ENCODE measurements around the gene GDF9. TPM values are rescaled to one million over a fixed set of nuclear protein-coding genes. Genes with fewer than 3 reads are reported as not detected.

GDF9 gene
- total RNA-seq, 1 experiment from 2014 or later = not detected

DNA sequence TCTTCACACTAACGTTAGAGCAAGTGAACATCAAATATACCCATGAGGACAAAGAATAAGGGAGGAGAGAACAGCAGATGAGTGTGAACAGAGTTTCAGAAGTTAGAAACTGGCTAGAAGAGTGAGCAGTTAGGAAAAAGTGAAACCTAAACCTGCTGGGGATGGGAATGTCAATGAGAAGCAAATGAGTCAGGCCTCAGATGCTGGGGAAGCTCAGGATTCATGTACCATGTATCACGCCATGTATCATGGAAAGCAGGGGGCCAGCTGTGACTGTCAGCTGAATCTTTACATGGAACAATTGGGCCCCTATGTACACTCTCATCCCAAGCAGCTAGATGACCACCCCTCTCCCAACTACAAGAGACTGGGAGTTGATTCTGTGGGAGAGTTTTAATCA lies 16.2 kb downstream of the GDF9 start:
- no peaks in the 10 kb centered on the region for H3K4me1 ChIP-seq (ENCODE audit: insufficient read depth, low read length)
- no peak overlapping the region for H3K9ac ChIP-seq (ENCODE audit: low read length)
- ATAC-seq (no peak), DNase-seq (no peak)
- no peak overlapping the region for H3K4me2 ChIP-seq (ENCODE audit: low read length)
- H3K27me3 ChIP-seq (ENCODE audit: low read length) = no peaks in the 10 kb centered on the region
- H3K9me2 ChIP-seq (replicated peaks; ENCODE audit: low read length) = no peaks in the 10 kb centered on the region
- no peak overlapping the region for H3K4me3 ChIP-seq (ENCODE audit: low read length)
- H3K9me3 ChIP-seq (ENCODE audit: low read length) = no peaks in the 10 kb centered on the region
- no peaks in the 10 kb centered on the region for H3F3A ChIP-seq (ENCODE audit: low read length, unreplicated experiment)
- TF ChIP-seq EZH2 (IDR thresholded peaks at IDR 0.05; ENCODE audit: low read length, unreplicated experiment) (no peak), EZH2phosphoT487 (IDR thresholded peaks at IDR 0.05; ENCODE audit: borderline replicate concordance, low read length) (no peak)
- TF ChIP-seq, protein P1, sequence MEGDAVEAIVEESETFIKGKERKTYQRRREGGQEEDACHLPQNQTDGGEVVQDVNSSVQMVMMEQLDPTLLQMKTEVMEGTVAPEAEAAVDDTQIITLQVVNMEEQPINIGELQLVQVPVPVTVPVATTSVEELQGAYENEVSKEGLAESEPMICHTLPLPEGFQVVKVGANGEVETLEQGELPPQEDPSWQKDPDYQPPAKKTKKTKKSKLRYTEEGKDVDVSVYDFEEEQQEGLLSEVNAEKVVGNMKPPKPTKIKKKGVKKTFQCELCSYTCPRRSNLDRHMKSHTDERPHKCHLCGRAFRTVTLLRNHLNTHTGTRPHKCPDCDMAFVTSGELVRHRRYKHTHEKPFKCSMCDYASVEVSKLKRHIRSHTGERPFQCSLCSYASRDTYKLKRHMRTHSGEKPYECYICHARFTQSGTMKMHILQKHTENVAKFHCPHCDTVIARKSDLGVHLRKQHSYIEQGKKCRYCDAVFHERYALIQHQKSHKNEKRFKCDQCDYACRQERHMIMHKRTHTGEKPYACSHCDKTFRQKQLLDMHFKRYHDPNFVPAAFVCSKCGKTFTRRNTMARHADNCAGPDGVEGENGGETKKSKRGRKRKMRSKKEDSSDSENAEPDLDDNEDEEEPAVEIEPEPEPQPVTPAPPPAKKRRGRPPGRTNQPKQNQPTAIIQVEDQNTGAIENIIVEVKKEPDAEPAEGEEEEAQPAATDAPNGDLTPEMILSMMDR (conservative IDR thresholded peaks at IDR 0.05; ENCODE audit: low read depth, low read length) = no peak
- ChIA-PET CTCF (no interaction called here), POLR2A (ENCODE audit: unreplicated experiment) (no interaction called here)
- BruUV-seq (replicated peaks) = no TSS peak
- intact Hi-C loops (cut with micrococcal nuclease) = no loop called here
- H4K20me1 ChIP-seq (ENCODE audit: low read length) = no peaks in the 10 kb centered on the region
- H3K27ac ChIP-seq (ENCODE audit: low read length) = no peak overlapping the region
- H3K36me3 ChIP-seq (ENCODE audit: low read depth, low read length) = no peaks in the 10 kb centered on the region
- no peak overlapping the region for H2AFZ ChIP-seq (ENCODE audit: low read length)
- no peaks in the 10 kb centered on the region for H3K79me2 ChIP-seq (ENCODE audit: low read length)

DNA sequence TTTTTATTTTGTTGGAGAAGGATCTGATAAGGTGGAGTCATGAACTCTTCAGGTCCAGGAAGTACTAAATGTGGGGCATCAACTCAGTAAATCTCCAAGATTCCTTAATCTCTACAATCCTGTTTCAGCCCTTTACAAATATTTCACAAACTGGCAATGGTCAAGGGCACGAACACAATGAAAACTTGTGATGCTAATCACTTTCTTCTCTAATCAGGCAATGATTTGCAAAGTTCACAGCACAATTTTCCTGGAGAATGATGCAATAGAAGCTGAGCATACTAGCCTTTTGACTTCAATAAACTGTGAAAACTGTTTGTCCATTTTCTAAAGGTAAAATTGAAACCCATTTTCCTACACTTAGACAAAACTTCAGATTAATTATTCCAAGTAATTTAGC lies 16.9 kb downstream of the GDF9 start:
- ATAC-seq = no peak
- no peak overlapping the region for H3K27ac ChIP-seq (ENCODE audit: low read length)
- POLR2A ChIA-PET (ENCODE audit: unreplicated experiment) = no interaction called here

DNA sequence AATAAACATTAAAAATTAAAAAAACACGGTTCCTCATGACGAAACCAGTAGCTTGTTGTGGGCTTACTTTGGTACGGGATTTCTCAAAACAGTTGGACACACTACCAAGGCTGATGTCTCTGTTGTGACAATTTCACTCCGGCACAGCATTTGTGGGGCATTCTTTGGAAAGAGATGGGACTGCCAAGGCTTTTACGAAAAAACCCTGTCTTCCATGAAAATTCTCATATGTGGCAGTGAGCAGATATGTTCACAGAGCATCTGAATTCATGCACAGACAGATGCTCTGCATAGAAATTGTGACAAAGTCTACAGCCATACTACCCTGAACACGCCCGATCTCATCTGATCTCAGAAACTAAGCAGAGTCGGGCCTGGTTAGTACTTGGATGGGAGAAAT lies 18.0 kb downstream of the GDF9 start:
- Histone ChIP-seq H3K9me2 (replicated peaks; ENCODE audit: low read length) (no peaks in the 10 kb centered on the region), H3K4me2 (ENCODE audit: low read length) (no peak overlapping the region), H4K20me1 (ENCODE audit: low read length) (no peaks in the 10 kb centered on the region), H3K4me1 (ENCODE audit: insufficient read depth, low read length) (no peaks in the 10 kb centered on the region), H3K9me3 (ENCODE audit: low read length) (no peaks in the 10 kb centered on the region), H3K79me2 (ENCODE audit: low read length) (no peaks in the 10 kb centered on the region), H3K27ac (ENCODE audit: low read length) (no peak overlapping the region), H3K36me3 (ENCODE audit: low read depth, low read length) (no peaks in the 10 kb centered on the region), H3K27me3 (ENCODE audit: low read length) (no peaks in the 10 kb centered on the region), H3K9ac (ENCODE audit: low read length) (no peak overlapping the region), H2AFZ (ENCODE audit: low read length) (no peak overlapping the region), H3K4me3 (ENCODE audit: low read length) (no peak overlapping the region), H3F3A (ENCODE audit: low read length, unreplicated experiment) (no peaks in the 10 kb centered on the region)
- no peak for ATAC-seq
- CTCF ChIA-PET = no interaction called here
- TF ChIP-seq EZH2phosphoT487 (IDR thresholded peaks at IDR 0.05; ENCODE audit: borderline replicate concordance, low read length) (no peak), EZH2 (IDR thresholded peaks at IDR 0.05; ENCODE audit: low read length, unreplicated experiment) (no peak)
- TF ChIP-seq, protein P1 (conservative IDR thresholded peaks at IDR 0.05; ENCODE audit: low read depth, low read length) = no peak
- POLR2A ChIA-PET (ENCODE audit: unreplicated experiment) = no interaction called here
- intact Hi-C loops (cut with micrococcal nuclease) = no loop called here
- no peak for DNase-seq
- no TSS peak for BruUV-seq (replicated peaks)

More for the DNA sequence above, 16.9 kb downstream of the GDF9 start:
- no peaks in the 10 kb centered on the region for H3F3A ChIP-seq (ENCODE audit: low read length, unreplicated experiment)
- BruUV-seq (replicated peaks) = no TSS peak
- no peaks in the 10 kb centered on the region for H3K79me2 ChIP-seq (ENCODE audit: low read length)
- CTCF ChIA-PET = no interaction called here
- H3K9ac ChIP-seq (ENCODE audit: low read length) = no peak overlapping the region
- no peak overlapping the region for H2AFZ ChIP-seq (ENCODE audit: low read length)
- H3K36me3 ChIP-seq (ENCODE audit: low read depth, low read length) = no peaks in the 10 kb centered on the region
- H3K4me2 ChIP-seq (ENCODE audit: low read length) = no peak overlapping the region
- no peaks in the 10 kb centered on the region for H3K4me1 ChIP-seq (ENCODE audit: insufficient read depth, low read length)
- DNase-seq = no peak
- no peaks in the 10 kb centered on the region for H3K9me2 ChIP-seq (replicated peaks; ENCODE audit: low read length)
- H3K9me3 ChIP-seq (ENCODE audit: low read length) = no peaks in the 10 kb centered on the region
- no peaks in the 10 kb centered on the region for H4K20me1 ChIP-seq (ENCODE audit: low read length)
- TF ChIP-seq, protein P1 (conservative IDR thresholded peaks at IDR 0.05; ENCODE audit: low read depth, low read length) = no peak
- no peak for TF ChIP-seq EZH2 (IDR thresholded peaks at IDR 0.05; ENCODE audit: low read length, unreplicated experiment)
- TF ChIP-seq EZH2phosphoT487 (IDR thresholded peaks at IDR 0.05; ENCODE audit: borderline replicate concordance, low read length) = no peak
- no peak overlapping the region for H3K4me3 ChIP-seq (ENCODE audit: low read length)
- intact Hi-C loops (cut with micrococcal nuclease) = no loop called here
- H3K27me3 ChIP-seq (ENCODE audit: low read length) = no peaks in the 10 kb centered on the region
